GM19438 (cell line): ENCODE data around the gene KIF3B.

ENCODE experiments used
- ATAC-seq: cut with Tn5 transposase; IDR thresholded peaks from one replicate; pipeline ENCODE4 v1.9.1; 2021; ENCODE audit warnings: low read depth; ENCODE audit not compliant: unreplicated experiment

KIF3B gene

GRCh38 chr20:32277361-32278198, at the start of gene KIF3B:
TSS of gene KIF3B (plus strand) at chr20:32277651. CDS start at chr20:32309778, 32,127 bp downstream.
- ATAC-seq = peak; percentile 90

GRCh38 chr20:32227744-32228688, 49.4 kb upstream of the KIF3B start:
- no peak for ATAC-seq

GRCh38 chr20:32229251-32229747, 48.2 kb upstream of the KIF3B start:
- no peak for ATAC-seq

- no peak for ATAC-seq
These were observed 46.7 kb upstream of the KIF3B start for GRCh38 chr20:32230707-32231106.

GRCh38 chr20:32231245-32231644, 46.2 kb upstream of the KIF3B start:
- no peak for ATAC-seq

GRCh38 chr20:32231847-32232246, 45.6 kb upstream of the KIF3B start:
- no peak for ATAC-seq

GRCh38 chr20:32232326-32232886, 45.0 kb upstream of the KIF3B start:
- no peak for ATAC-seq

- no peak for ATAC-seq
These were observed 44.2 kb upstream of the KIF3B start for GRCh38 chr20:32233286-32233685.

GRCh38 chr20:32234135-32234808, 43.2 kb upstream of the KIF3B start:
- no peak for ATAC-seq

GRCh38 chr20:32235331-32236047, 42.0 kb upstream of the KIF3B start:
- ATAC-seq = no peak

GRCh38 chr20:32236048-32236533, 41.4 kb upstream of the KIF3B start:
- ATAC-seq = no peak

- no peak for ATAC-seq
These were observed 40.6 kb upstream of the KIF3B start for GRCh38 chr20:32236819-32237218.

- ATAC-seq = no peak
These were observed 40.0 kb upstream of the KIF3B start for GRCh38 chr20:32237419-32237818.

GRCh38 chr20:32238483-32239425, 38.7 kb upstream of the KIF3B start:
- ATAC-seq = no peak

- no peak for ATAC-seq
These were observed 37.2 kb upstream of the KIF3B start for GRCh38 chr20:32240205-32240604.

GRCh38 chr20:32241807-32242206, 35.6 kb upstream of the KIF3B start:
- ATAC-seq = no peak

- ATAC-seq = no peak
These were observed 33.2 kb upstream of the KIF3B start for GRCh38 chr20:32244150-32244823.

GRCh38 chr20:32244959-32245358, 32.5 kb upstream of the KIF3B start:
- ATAC-seq = no peak
